HepG2 (cell line): ENCODE data around the gene SP6. TPM values are rescaled to one million over a fixed set of nuclear protein-coding genes. Genes with fewer than 3 reads are reported as not detected.

ENCODE experiments used
- CBX5 ChIP-seq: sonication (generic); formaldehyde crosslinking; IDR thresholded peaks from 2 replicates; pipeline ENCODE4 v1.4.0; 2020; ENCODE audit warnings: missing genetic modification reagents, borderline replicate concordance
- CCAR2 ChIP-seq: fragments of 200-400 bp; formaldehyde crosslinking; optimal IDR thresholded peaks from 2 replicates; pipeline ENCODE3; 2018; ENCODE audit warnings: low read depth, mild to moderate bottlenecking, low read length, moderate library complexity
- EZH2 ChIP-seq: conservative IDR thresholded peaks from 2 replicates; pipeline ENCODE4 v1.6.1; 2012; ENCODE audit warnings: mild to moderate bottlenecking, low read depth, low read length, moderate library complexity
- FOXK1 ChIP-seq: sonication (generic); formaldehyde crosslinking; IDR thresholded peaks from 2 replicates; pipeline ENCODE4 v1.4.0; 2020; ENCODE audit warnings: low read depth, missing genetic modification reagents, borderline replicate concordance
- KDM5A ChIP-seq: fragments of 200-600 bp; sonication (generic); IDR thresholded peaks from 2 replicates; pipeline ENCODE4 v1.7.0; 2018; ENCODE audit warnings: antibody characterized with exemption, mild to moderate bottlenecking, low read length, borderline replicate concordance
- NCOA1 ChIP-seq: sonication (generic); formaldehyde crosslinking; IDR thresholded peaks from 2 replicates; pipeline ENCODE4 v1.9.0; 2021; ENCODE audit warnings: missing genetic modification reagents
- NKX3-1 ChIP-seq: sonication (generic); formaldehyde crosslinking; IDR thresholded peaks from 2 replicates; pipeline ENCODE4 v1.5.0; 2020; ENCODE audit warnings: missing genetic modification reagents
- RFX5 ChIP-seq: IDR thresholded peaks from 2 replicates; pipeline ENCODE4 v1.6.1; 2011; ENCODE audit warnings: low read depth, low read length, improper control_type of control experiment
- RXRA ChIP-seq: sonication (generic); formaldehyde crosslinking; IDR thresholded peaks from 2 replicates; pipeline ENCODE4 v1.5.1; 2020; ENCODE audit warnings: missing genetic modification reagents
- SETDB1 ChIP-seq: sonication (generic); formaldehyde crosslinking; IDR thresholded peaks from 2 replicates; pipeline ENCODE4 v1.5.1; 2020; ENCODE audit warnings: missing genetic modification reagents, mild to moderate bottlenecking, borderline replicate concordance
- SMAD9 ChIP-seq: sonication (generic); formaldehyde crosslinking; IDR thresholded peaks from 2 replicates; pipeline ENCODE4 v1.5.1; 2020; ENCODE audit warnings: mild to moderate bottlenecking, missing genetic modification reagents
- TP53 ChIP-seq: sonication (generic); formaldehyde crosslinking; conservative IDR thresholded peaks from 2 replicates; pipeline ENCODE4 v1.4.0; 2020; ENCODE audit warnings: missing genetic modification reagents
- ZIK1 ChIP-seq: sonication (generic); formaldehyde crosslinking; IDR thresholded peaks from 2 replicates; pipeline ENCODE4 v1.5.0; 2020; ENCODE audit warnings: mild to moderate bottlenecking, low read depth, missing genetic modification reagents, borderline replicate concordance
- ZMYM4 ChIP-seq: sonication (generic); formaldehyde crosslinking; IDR thresholded peaks from 2 replicates; pipeline ENCODE4 v1.8.1; 2023; ENCODE audit warnings: mild to moderate bottlenecking, missing genetic modification reagents
- ZNF235 ChIP-seq: sonication (generic); formaldehyde crosslinking; IDR thresholded peaks from 2 replicates; pipeline ENCODE4 v1.8.1; 2023; ENCODE audit warnings: mild to moderate bottlenecking, missing genetic modification reagents, borderline replicate concordance
- ZNF274 ChIP-seq: sonication (generic); formaldehyde crosslinking; IDR thresholded peaks from 2 replicates; pipeline ENCODE4 v1.5.1; 2020; ENCODE audit warnings: mild to moderate bottlenecking, missing genetic modification reagents
- ZNF441 ChIP-seq: sonication (generic); formaldehyde crosslinking; IDR thresholded peaks from 2 replicates; pipeline ENCODE4 v1.7.0; 2021; ENCODE audit warnings: missing genetic modification reagents, borderline replicate concordance
- ZNF550 ChIP-seq: sonication (generic); formaldehyde crosslinking; IDR thresholded peaks from 2 replicates; pipeline ENCODE4 v1.4.0; 2020; ENCODE audit warnings: mild to moderate bottlenecking, missing genetic modification reagents, borderline replicate concordance
- ZNF619 ChIP-seq: sonication (generic); formaldehyde crosslinking; IDR thresholded peaks from 2 replicates; pipeline ENCODE4 v1.4.0; 2020; ENCODE audit warnings: mild to moderate bottlenecking, missing genetic modification reagents
- ZNF713 ChIP-seq: sonication (generic); formaldehyde crosslinking; IDR thresholded peaks from 2 replicates; pipeline ENCODE4 v1.4.0; 2020; ENCODE audit warnings: mild to moderate bottlenecking, missing genetic modification reagents
- ZNF83 ChIP-seq: sonication (generic); formaldehyde crosslinking; IDR thresholded peaks from 2 replicates; pipeline ENCODE4 v1.4.0; 2020; ENCODE audit warnings: missing genetic modification reagents, mild to moderate bottlenecking, borderline replicate concordance
- ZNF878 ChIP-seq: sonication (generic); formaldehyde crosslinking; IDR thresholded peaks from 2 replicates; pipeline ENCODE4 v1.8.1; 2023; ENCODE audit warnings: mild to moderate bottlenecking, missing genetic modification reagents, moderate library complexity
- polyA plus RNA-seq, 8 experiments: library from polyadenylated mRNA; depleted of rRNA in 3 of 8; stranded (reverse) in 7 of 8; unstranded in 1 of 8; fragments of >200 nt; fragmentation: Illumina TruSeq in 4 of 8; extraction: Trizol in 4 of 8; gene quantifications; 2 replicates each; pipeline versions ENCODE4 v1.2.1 to v1.2.3, GENCODE V29; 2011 to 2016; ENCODE audit warnings: low read depth in 4 of 8, missing spikeins in 1 of 8, mixed read lengths in 1 of 8; ENCODE audit not compliant: insufficient read depth in 1 of 8
- total RNA-seq, 5 experiments: library from RNA; depleted of rRNA; stranded (reverse); fragments of >200 nt; fragmentation: Illumina TruSeq; extraction: Trizol; gene quantifications; 2 replicates each; pipeline ENCODE4 v1.2.3, GENCODE V29; 2016; ENCODE audit warnings: low read depth in 1 of 5
- TF ChIP-seq, protein P1 (sequence below): sonication (generic); formaldehyde crosslinking; IDR thresholded peaks from 2 replicates; pipeline ENCODE4 v1.4.0; 2020; ENCODE audit warnings: missing genetic modification reagents, low read depth, mild to moderate bottlenecking, borderline replicate concordance
- TF ChIP-seq, protein P2 (sequence below): sonication (generic); formaldehyde crosslinking; IDR thresholded peaks from 2 replicates; pipeline ENCODE4 v1.4.0; 2020; ENCODE audit warnings: missing genetic modification reagents
- TF ChIP-seq, protein P3 (sequence below): sonication (generic); formaldehyde crosslinking; IDR thresholded peaks from 2 replicates; pipeline ENCODE4 v1.8.0; 2022; ENCODE audit warnings: low read depth, missing genetic modification reagents
- TF ChIP-seq, protein P4 (sequence below): sonication (generic); formaldehyde crosslinking; IDR thresholded peaks from 2 replicates; pipeline ENCODE4 v1.5.0; 2020; ENCODE audit warnings: missing genetic modification reagents
- TF ChIP-seq, protein P5 (sequence below): sonication (generic); formaldehyde crosslinking; IDR thresholded peaks from 2 replicates; pipeline ENCODE4 v1.8.1; 2023; ENCODE audit warnings: missing genetic modification reagents, inconsistent platforms, borderline replicate concordance

Gene SP6
- total and polyA plus RNA-seq, 2 of the 13 experiments (the other 11 are each of a cell fraction or from before 2014, with no cell fraction given), result 0.07 TPM

DNA sequence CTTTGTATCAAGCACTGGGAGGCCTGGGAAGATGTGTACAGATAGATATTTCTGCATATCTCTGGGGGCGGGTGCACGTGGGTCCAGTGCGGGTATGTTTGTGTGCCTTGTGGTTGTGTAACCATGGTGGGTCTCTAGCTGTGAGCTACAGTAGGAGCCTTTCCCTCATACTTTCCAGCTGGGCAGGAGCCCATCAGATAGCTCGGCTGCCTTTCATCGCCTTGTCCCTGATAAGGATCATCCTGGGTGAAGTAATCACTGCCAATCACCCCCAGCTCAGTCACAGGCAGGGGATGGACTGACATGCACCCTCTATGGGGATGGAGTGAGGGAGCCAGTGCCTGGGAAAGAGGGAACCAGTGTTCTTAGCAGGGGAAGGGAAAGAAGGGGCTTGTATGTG is 6.7 kb downstream of the SP6 start (continued):
- TF ChIP-seq SETDB1 (CRISPR knock-in tag), result no peak
- TF ChIP-seq, protein P1, sequence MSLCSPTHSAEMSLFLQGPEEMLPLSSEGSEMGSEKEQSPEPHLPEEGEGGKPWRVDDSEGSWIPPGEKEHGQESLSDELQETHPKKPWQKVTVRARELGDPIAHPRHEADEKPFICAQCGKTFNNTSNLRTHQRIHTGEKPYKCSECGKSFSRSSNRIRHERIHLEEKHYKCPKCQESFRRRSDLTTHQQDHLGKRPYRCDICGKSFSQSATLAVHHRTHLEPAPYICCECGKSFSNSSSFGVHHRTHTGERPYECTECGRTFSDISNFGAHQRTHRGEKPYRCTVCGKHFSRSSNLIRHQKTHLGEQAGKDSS (CRISPR knock-in tag), result no peak
- no peak for TF ChIP-seq EZH2
- no peak for TF ChIP-seq ZNF441 (CRISPR knock-in tag)
- TF ChIP-seq, protein P2, sequence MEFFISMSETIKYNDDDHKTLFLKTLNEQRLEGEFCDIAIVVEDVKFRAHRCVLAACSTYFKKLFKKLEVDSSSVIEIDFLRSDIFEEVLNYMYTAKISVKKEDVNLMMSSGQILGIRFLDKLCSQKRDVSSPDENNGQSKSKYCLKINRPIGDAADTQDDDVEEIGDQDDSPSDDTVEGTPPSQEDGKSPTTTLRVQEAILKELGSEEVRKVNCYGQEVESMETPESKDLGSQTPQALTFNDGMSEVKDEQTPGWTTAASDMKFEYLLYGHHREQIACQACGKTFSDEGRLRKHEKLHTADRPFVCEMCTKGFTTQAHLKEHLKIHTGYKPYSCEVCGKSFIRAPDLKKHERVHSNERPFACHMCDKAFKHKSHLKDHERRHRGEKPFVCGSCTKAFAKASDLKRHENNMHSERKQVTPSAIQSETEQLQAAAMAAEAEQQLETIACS (CRISPR knock-in tag), result no peak
- 0 out of 2 replicates have a peak, but pooled peaks have one; percentile 17 for TF ChIP-seq FOXK1 (CRISPR knock-in tag)
- no peak for TF ChIP-seq RFX5
- TF ChIP-seq ZNF878 (CRISPR knock-in tag), result no peak
- TF ChIP-seq ZNF619, result no peak
- TF ChIP-seq ZNF235 (CRISPR knock-in tag), result no peak
- TF ChIP-seq, protein P3, sequence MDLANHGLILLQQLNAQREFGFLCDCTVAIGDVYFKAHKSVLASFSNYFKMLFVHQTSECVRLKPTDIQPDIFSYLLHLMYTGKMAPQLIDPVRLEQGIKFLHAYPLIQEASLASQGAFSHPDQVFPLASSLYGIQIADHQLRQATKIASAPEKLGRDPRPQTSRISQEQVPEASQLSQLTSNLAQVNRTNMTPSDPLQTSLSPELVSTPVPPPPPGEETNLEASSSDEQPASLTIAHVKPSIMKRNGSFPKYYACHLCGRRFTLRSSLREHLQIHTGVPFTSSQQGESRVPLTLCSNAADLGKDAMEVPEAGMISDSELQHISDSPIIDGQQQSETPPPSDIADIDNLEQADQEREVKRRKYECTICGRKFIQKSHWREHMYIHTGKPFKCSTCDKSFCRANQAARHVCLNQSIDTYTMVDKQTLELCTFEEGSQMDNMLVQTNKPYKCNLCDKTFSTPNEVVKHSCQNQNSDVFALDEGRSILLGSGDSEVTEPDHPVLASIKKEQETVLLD (CRISPR knock-in tag), result no peak
- TF ChIP-seq ZMYM4 (CRISPR knock-in tag), result no peak
- TF ChIP-seq, protein P4, sequence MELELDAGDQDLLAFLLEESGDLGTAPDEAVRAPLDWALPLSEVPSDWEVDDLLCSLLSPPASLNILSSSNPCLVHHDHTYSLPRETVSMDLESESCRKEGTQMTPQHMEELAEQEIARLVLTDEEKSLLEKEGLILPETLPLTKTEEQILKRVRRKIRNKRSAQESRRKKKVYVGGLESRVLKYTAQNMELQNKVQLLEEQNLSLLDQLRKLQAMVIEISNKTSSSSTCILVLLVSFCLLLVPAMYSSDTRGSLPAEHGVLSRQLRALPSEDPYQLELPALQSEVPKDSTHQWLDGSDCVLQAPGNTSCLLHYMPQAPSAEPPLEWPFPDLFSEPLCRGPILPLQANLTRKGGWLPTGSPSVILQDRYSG (CRISPR knock-in tag), result no peak
- no peak for TF ChIP-seq ZNF550
- no peak for TF ChIP-seq SMAD9 (CRISPR knock-in tag)
- TF ChIP-seq KDM5A, result no peak
- no peak for TF ChIP-seq ZIK1 (CRISPR knock-in tag)
- TF ChIP-seq NKX3-1, result no peak
- no peak for TF ChIP-seq ZNF83 (CRISPR knock-in tag)
- TF ChIP-seq RXRA (CRISPR knock-in tag), result peak; percentile 54; the same call in 1 of the 2 replicates
- no peak for TF ChIP-seq TP53
- TF ChIP-seq ZNF713 (CRISPR knock-in tag), result no peak
- no peak for TF ChIP-seq NCOA1
- TF ChIP-seq CCAR2, result no peak
- no peak for TF ChIP-seq ZNF274 (CRISPR knock-in tag)
- TF ChIP-seq, protein P5, sequence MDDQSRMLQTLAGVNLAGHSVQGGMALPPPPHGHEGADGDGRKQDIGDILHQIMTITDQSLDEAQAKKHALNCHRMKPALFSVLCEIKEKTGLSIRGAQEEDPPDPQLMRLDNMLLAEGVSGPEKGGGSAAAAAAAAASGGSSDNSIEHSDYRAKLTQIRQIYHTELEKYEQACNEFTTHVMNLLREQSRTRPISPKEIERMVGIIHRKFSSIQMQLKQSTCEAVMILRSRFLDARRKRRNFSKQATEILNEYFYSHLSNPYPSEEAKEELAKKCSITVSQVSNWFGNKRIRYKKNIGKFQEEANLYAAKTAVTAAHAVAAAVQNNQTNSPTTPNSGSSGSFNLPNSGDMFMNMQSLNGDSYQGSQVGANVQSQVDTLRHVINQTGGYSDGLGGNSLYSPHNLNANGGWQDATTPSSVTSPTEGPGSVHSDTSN, result no peak
- TF ChIP-seq CBX5 (CRISPR knock-in tag), result peak; percentile 49; the same call in 1 of the 2 replicates
